ENCODE data around the gene MLEC. TPM values are rescaled to one million over a fixed set of nuclear protein-coding genes. Genes with fewer than 3 reads are reported as not detected.

MLEC gene
- total RNA-seq, 2 donors from 2014 or later, result 188 to 195 TPM

- H3K9me3 Mint-ChIP-seq, result no peaks in the 10 kb centered on the region
- H3K27me3 ChIP-seq (ENCODE audit: control insufficient read depth, insufficient read depth, low read length, poor library complexity, severe bottlenecking), result no peaks in the 10 kb centered on the region
- H3K36me3 Mint-ChIP-seq (ENCODE audit: low read depth), result no peaks in the 10 kb centered on the region
- no peak overlapping the region for H3K4me3 Mint-ChIP-seq
- no peak overlapping the region for H3K9ac ChIP-seq (ENCODE audit: extremely low read depth, low read length, poor library complexity, severe bottlenecking)
- no peak overlapping the region for H3K27ac ChIP-seq (ENCODE audit: low read depth, low read length)
- H3K27me3 Mint-ChIP-seq (ENCODE audit: insufficient read depth), result no peaks in the 10 kb centered on the region
- H3K36me3 ChIP-seq (ENCODE audit: control insufficient read depth, insufficient read depth, low read length), result no peaks in the 10 kb centered on the region
- no peak overlapping the region for H3K4me3 ChIP-seq (ENCODE audit: low read length)
- TF ChIP-seq CTCF (conservative IDR thresholded peaks at IDR 0.05), result no peak
- no peaks in the 10 kb centered on the region for H3K4me1 ChIP-seq (ENCODE audit: control insufficient read depth, insufficient read depth, low read length)
- H3K27ac Mint-ChIP-seq, result no peak overlapping the region
- DNase-seq, result no peak
- no peaks in the 10 kb centered on the region for H3K4me1 Mint-ChIP-seq
- H3K9me3 ChIP-seq (ENCODE audit: control insufficient read depth, low read length), result no peaks in the 10 kb centered on the region
- WGBS, 2 experiments (ENCODE audit: insufficient coverage in 1 of 2, insufficient read length in 1 of 2), result 93 to 99% methylated on average over 12 to 15 of the region's 15 CpGs
Measured at GRCh38 chr12:120744922-120745493, 58.1 kb downstream of the MLEC start.

DNA sequence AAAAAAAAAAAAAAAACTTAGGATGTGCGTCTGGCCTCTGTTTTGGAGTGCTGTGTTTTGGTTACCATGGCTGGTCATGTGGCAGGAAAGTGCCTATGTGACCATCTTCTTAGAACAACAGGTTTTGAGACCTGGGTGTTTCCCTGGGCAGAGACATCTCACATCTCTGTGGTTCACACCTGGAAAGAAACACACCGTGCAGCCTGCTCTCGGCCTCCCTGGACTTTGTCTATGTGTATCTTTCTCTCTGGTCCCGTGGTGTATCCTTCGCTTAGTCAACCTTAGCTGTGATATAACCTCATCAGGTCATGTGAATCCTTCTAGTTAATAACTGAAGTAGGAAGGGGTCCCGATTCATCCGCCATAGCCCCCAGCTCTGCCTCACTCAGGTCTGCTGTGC lies 61.3 kb downstream of the MLEC start:
- Mint-ChIP-seq H3K4me3 (no peak overlapping the region), H3K9me3 (no peaks in the 10 kb centered on the region)
- WGBS, 2 experiments (ENCODE audit: insufficient coverage in 1 of 2, insufficient read length in 1 of 2), result 96 to 97% methylated on average over 6 to 7 of the region's 7 CpGs

DNA sequence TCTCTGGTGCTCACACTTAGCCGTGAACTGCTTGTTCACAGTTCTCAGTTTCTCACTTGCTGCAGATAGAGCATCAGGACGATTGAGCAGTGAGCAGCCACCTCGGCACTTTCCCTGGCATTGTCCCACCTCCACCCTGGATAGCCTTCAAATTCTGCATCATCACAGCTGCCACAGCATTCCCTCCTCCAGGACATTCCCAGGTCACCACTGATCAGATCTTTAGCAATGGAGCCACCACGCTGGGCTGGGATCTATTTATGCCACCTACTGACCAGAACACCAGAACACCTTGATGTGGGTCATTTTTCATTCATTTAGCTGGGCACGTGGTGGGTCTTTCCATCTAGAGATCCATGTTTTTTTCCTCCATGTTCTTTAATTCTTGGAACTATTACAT lies 62.3 kb downstream of the MLEC start:
- no peak overlapping the region for H3K27ac ChIP-seq (ENCODE audit: low read depth, low read length)
- H3K9me3 Mint-ChIP-seq, result peaks cover 3% of the 10 kb centered on the region
- TF ChIP-seq CTCF (conservative IDR thresholded peaks at IDR 0.05), result no peak
- no peaks in the 10 kb centered on the region for H3K27me3 ChIP-seq (ENCODE audit: control insufficient read depth, insufficient read depth, low read length, poor library complexity, severe bottlenecking)
- H3K36me3 Mint-ChIP-seq (ENCODE audit: low read depth), result no peaks in the 10 kb centered on the region
- 86 to 93% methylated on average over 5 of the region's 5 CpGs for WGBS, 2 experiments (ENCODE audit: insufficient coverage in 1 of 2, insufficient read length in 1 of 2)
- no peak overlapping the region for H3K4me3 Mint-ChIP-seq
- no peak overlapping the region for H3K9ac ChIP-seq (ENCODE audit: extremely low read depth, low read length, poor library complexity, severe bottlenecking)
- no peaks in the 10 kb centered on the region for H3K4me1 ChIP-seq (ENCODE audit: control insufficient read depth, insufficient read depth, low read length)
- H3K27ac Mint-ChIP-seq, result no peak overlapping the region
- H3K27me3 Mint-ChIP-seq (ENCODE audit: insufficient read depth), result no peaks in the 10 kb centered on the region
- H3K4me3 ChIP-seq (ENCODE audit: low read length), result no peak overlapping the region
- DNase-seq, result no peak
- no peaks in the 10 kb centered on the region for H3K4me1 Mint-ChIP-seq
- H3K9me3 ChIP-seq (ENCODE audit: control insufficient read depth, low read length), result no peaks in the 10 kb centered on the region
- H3K36me3 ChIP-seq (ENCODE audit: control insufficient read depth, insufficient read depth, low read length), result no peaks in the 10 kb centered on the region

More for the DNA sequence above, 61.3 kb downstream of the MLEC start:
- no peak for TF ChIP-seq CTCF (conservative IDR thresholded peaks at IDR 0.05)
- H3K9me3 ChIP-seq (ENCODE audit: control insufficient read depth, low read length), result no peaks in the 10 kb centered on the region
- no peak overlapping the region for H3K27ac ChIP-seq (ENCODE audit: low read depth, low read length)
- DNase-seq, result no peak
- H3K9ac ChIP-seq (ENCODE audit: extremely low read depth, low read length, poor library complexity, severe bottlenecking), result no peak overlapping the region
- H3K27me3 Mint-ChIP-seq (ENCODE audit: insufficient read depth), result no peaks in the 10 kb centered on the region
- H3K36me3 Mint-ChIP-seq (ENCODE audit: low read depth), result no peaks in the 10 kb centered on the region
- H3K36me3 ChIP-seq (ENCODE audit: control insufficient read depth, insufficient read depth, low read length), result no peaks in the 10 kb centered on the region
- no peaks in the 10 kb centered on the region for H3K27me3 ChIP-seq (ENCODE audit: control insufficient read depth, insufficient read depth, low read length, poor library complexity, severe bottlenecking)
- H3K4me1 ChIP-seq (ENCODE audit: control insufficient read depth, insufficient read depth, low read length), result no peaks in the 10 kb centered on the region
- H3K4me1 Mint-ChIP-seq, result no peaks in the 10 kb centered on the region
- H3K27ac Mint-ChIP-seq, result no peak overlapping the region
- no peak overlapping the region for H3K4me3 ChIP-seq (ENCODE audit: low read length)

Measured in endodermal cell (in vitro differentiated cells).